Activated T-cell treated with anti-CD3 and anti-CD28 coated beads, Interleukin-2, amount 50 U/mL, for 48 hours (primary cell): ENCODE measurements around the gene EFS.

Source experiments
- DNase-seq, 2 experiments: peaks; one replicate each; pipeline ENCODE4 v3.0.0-alpha.2; 2020

The EFS gene

DNA sequence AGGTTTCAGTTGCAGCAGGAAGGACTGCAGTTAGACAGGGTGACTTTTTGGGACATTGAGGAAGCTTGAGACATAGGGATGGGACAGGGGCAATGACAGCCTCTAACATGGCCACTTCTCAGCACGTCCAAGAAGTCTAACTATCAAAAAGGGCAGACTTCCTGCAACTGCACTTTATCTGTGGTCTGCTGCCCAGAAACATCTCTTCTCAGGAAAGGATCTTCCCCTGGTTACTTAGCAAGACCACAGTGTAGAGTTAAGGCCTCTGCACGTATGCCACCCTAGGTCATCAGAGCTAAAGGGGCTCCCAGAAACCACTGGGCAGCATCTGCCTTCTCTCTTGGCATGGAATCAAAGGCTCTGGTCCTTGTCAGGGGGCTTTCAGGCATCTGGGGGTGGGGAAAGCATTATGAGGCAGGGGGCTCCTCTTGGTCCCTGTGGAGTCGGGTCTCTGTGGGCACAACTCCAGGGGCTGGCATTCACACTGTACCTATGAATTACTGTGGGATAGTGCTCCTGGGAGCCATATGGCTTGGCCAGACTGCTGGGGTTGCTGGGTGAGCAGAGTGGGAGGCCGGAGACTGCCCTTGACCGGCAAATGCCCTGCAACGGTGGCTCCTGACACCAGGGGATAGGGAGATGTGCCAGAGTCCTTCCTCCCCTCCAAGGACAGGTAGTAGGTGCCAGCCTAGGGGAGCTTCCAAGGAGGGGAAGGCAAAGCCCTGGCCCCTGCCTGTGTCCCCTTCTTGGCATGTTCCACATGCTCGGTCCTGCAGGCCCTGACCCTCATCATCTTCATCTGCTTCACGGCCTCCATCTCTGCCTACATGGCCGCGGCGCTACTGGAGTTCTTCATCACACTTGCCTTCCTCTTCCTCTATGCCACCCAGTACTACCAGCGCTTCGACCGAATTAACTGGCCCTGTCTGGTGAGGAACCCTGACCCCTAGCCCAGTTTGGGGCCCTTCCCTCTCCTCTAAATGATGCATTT, 12.9 kb upstream of the EFS start:
- DNase-seq = no peak

DNA sequence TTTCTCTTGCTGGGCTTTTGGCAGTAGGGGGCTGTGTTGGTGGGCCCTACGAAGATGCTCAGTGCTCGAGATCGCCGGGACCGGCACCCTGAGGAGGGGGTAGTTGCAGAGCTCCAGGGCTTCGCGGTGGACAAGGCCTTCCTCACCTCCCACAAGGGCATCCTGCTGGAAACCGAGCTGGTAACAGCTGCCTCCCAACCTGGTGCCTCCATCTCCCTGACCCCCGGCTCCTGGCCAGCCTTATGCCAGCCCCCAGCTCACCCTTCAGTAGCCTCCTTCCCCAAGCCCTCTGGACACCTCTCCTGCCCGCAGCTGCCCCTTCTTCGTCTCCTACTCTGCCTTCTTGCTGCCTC, 12.2 kb upstream of the EFS start:
- DNase-seq = no peak

DNA sequence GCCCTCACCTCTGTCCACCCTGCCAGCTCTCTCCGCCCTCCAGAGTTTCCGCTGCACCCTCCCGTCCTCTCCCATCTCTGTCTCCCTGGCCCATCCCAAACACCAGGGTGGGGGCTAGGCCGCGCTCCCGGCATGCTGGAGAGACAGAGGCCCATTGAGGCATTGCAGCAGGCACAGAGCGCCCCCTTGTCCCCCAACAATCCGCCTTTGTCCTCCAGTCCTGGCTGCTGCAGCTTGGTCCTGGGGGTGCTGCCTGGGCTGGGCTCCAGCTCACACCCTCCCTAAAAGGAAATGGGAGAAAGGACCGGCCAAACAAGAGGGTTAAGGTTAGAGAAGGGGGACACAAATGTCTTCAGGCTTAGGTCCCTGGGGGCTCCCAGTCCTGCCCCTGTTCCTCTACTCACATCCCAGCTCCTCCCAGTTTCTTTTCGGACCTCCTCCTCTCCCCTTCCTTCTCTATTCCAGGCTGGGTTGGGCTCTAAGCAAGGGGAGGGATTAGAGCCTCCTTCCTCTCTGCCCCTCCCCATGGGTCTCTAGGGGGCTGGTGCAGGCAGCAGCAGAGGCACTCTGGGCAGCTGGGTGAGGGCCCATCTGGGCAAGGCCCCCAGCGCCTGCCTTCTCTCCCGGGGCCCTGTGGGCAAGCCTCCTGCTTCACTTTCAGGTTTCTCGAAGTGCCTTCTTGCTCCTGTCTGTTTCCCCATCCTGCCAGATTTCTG, 11.7 kb upstream of the EFS start, which contains the start of gene CMTM5:
Gene CMTM5, plus strand, starts transcription at position 565 of the 716 bp plus-strand sequence. CDS start 206 bp downstream, outside the sequence.
- DNase-seq = no peak

GRCh38 chr14:23375527-23376251, 10.7 kb upstream of the EFS start:
- DNase-seq = no peak

DNA sequence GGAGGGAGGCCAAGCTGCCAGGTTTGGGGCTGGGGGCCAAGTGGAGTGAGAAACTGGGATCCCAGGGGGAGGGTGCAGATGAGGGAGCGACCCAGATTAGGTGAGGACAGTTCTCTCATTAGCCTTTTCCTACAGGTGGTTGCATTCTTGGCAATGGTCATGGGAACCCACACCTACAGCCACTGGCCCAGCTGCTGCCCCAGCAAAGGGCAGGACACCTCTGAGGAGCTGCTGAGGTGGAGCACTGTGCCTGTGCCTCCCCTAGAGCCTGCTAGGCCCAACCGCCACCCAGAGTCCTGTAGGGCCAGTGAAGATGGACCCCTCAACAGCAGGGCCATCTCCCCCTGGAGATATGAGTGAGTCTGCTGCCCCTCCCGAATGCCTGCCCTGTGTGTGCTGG, 8.1 kb upstream of the EFS start:
- no peak for DNase-seq

GRCh38 chr14:23372509-23372908, 7.5 kb upstream of the EFS start, which contains the start of gene IL25:
IL25 (plus strand) TSS chr14:23372809.
- DNase-seq = no peak

GRCh38 chr14:23371865-23372264, 6.9 kb upstream of the EFS start:
- no peak for DNase-seq

GRCh38 chr14:23370221-23370620, 5.2 kb upstream of the EFS start:
- no peak for DNase-seq

GRCh38 chr14:23366426-23366921, 1.5 kb upstream of the EFS start:
- DNase-seq = no peak

GRCh38 chr14:23365732-23366425, 907 bp upstream of the EFS start:
- DNase-seq = no peak

DNA sequence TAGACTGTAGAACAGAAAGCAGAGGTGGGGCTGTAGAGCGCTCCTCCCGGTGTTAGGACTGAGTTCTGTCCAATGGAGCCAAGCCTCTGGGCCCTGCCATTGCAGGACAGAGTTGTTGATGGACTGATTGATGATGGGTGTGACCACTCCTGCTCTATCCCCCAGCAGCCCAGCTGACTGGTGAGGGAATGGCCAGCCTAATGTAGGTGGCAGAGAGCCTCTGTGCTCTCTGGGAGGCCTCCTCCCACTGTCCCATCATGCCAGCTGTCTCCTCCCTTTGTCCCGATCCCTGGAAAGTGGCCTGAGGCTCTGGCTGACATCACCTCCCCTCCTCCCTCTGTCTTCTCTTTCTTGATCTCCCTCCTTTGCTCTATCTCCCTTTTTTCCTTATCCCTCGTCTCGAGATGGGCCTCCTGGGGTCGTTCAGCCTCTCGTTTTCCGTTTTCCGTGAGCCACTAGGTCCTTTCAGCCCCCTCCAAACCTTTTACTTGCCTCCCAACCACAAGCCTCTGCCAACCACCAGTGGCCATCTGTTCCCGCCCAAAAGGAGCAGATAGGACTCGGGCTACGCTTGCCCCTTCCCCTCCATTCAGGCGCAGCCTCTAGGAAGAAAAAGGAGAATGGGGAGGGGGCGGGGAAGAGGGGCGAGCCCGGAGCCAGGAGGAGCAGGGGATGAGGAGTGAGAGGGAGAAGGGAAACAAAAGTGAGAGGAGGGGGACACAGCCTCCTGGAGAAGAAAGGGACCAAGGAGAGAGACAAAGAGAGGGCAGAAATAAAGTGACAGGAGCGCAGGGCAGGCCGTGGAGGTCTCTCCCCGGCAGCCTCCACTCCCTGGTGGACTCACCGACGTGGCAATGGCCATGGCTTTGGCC, 572 bp downstream of the EFS start:
- no peak for DNase-seq

DNA sequence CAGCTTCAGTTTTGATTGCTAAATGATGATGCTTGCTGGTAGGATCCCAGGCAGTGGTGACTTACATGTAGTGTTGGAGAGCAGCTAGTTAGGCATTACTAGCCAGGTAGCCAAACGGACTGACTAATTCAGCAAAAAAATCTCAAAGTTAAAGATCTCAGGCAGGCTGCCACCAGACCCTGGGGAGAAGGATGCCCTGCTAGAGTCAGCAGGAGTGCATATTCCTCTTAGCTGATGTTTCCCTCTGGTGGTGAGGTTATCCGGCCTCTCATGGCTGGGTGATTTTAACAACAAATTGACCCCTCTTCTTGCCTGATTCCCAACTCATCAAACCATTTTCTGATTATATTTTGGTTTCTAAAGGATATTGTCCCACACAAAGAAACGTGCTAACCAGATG, 2.8 kb downstream of the EFS start:
- DNase-seq = no peak

DNA sequence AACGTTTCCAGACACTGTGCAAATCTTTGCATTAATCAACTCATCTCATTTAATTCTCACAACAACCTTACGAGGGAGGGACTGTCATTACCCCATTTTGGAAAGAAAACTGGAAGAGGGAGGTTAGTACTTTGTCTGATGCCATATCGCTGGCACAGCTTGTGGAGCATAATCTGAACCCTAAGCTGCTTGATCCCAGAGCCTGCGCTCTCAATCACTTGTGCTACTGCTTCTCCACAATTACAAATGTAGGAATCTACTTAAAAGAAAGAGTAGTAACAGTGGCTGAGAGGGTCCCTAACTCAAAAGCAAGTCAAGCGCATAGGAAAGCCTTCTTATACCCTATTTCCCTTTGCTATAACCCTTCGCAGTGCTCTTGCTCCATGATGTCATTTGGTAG, 3.2 kb downstream of the EFS start:
- DNase-seq = no peak

- no peak for DNase-seq
Measured at GRCh38 chr14:23361320-23361719, 3.7 kb downstream of the EFS start.

- no peak for DNase-seq
Measured at GRCh38 chr14:23360496-23360895, 4.5 kb downstream of the EFS start.

DNA sequence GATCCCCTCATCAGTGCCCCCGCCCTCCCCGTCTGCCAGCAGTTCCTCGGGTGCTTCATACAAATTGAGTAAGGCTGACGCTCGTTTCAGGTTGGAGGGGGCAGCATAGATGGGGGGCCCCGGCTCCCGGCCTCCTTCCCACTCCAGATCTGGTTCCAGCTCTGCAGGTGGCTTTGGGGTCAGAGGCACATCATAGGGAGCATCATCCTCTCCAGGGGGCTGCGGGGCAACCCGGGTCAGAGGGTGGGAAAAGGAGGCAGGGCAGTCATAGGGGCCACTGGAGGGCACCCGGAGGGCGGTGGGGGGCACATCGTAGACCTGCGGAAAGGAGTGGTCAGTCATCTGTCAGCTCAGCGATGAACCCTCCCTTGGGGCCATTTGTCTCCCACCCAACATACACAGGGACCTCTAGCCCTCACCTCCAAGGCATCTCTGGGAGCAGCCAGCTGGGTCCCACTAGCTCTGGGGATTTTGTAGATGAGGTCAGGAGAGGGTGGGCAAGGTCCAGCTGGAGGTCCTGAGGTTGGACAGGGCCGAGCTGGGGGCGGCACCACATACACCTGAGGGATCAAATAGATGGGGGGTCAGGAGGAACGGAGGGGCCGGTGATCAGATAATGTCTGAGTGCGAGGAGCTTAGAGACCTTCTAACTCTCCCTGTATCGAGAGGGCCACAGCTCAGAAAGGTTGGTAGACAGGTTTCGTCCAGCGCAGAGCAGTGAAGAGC, 5.1 kb downstream of the EFS start:
- DNase-seq = no peak

DNA sequence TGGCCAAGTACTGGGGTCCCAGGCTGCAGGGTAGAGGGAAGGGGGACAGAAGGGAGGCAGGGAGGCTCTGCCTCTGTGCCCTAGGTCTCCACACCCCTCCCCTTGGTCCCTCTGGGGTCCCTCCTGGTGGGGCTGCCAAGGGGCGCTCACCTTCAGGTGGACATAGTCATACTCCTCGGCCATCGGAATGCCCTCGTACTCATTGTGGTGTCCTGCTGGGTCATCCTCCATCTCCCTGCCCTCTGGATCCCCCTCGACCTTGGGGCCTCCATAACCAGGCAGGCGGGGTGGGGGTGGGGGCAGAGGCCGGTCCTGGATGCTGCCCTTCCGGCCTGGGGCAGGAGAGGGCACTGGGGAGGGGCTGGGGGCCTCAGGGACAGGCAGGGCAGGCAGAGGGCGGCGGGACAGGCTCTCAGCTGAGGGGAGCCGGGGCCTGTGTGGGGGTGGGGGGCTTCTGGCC, 5.8 kb downstream of the EFS start:
- DNase-seq = no peak

GRCh38 chr14:23358553-23359166, 6.3 kb downstream of the EFS start:
- DNase-seq = no peak

DNA sequence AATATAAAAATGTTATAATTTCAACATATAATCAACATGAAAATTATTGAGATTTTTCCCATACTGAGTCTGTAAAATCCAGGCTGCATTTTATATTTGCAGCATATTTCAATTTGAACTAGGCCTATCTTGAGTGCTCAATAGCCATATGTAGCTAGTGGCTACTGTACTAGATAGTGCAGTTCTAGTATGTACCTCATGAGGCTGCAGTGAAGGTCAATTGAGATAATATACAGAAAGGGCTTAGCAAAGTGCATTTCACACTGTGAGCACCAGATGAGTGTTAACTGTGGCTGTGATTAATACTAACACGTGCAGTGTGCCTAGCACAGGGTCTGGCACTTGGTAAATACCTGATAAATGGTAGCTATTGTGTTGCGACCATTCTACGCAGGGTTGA, 6.9 kb downstream of the EFS start:
- peak in 1 of 2 experiments; percentile 5 for DNase-seq

DNA sequence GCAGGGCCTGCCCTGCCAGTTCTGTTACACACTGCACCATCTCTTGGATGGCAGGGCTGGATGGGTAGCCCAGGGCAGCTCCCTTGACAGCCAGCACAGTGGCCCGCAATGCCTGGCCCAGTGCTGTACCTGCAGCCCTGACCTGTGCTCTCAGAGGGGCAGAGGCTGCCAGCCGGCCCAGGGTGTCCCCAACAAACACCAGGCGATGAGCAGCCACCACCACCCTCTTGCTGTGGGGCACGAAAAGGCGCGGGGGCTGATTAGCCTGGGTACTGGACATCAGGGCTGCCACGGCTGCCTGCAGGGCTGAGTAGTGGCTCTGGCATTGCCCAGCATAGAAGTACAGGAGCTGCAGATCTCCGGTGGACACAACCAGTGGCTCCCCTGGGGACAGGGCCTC, 7.7 kb downstream of the EFS start:
- DNase-seq = peak in 1 of 2 experiments; percentile 11
